HG03196 (cell line): ENCODE results near the gene BTRC.

Experiments used
- ATAC-seq: cut with Tn5 transposase; IDR thresholded peaks from one replicate; pipeline ENCODE4 v1.9.1; 2021; ENCODE audit not compliant: unreplicated experiment

The BTRC gene

DNA sequence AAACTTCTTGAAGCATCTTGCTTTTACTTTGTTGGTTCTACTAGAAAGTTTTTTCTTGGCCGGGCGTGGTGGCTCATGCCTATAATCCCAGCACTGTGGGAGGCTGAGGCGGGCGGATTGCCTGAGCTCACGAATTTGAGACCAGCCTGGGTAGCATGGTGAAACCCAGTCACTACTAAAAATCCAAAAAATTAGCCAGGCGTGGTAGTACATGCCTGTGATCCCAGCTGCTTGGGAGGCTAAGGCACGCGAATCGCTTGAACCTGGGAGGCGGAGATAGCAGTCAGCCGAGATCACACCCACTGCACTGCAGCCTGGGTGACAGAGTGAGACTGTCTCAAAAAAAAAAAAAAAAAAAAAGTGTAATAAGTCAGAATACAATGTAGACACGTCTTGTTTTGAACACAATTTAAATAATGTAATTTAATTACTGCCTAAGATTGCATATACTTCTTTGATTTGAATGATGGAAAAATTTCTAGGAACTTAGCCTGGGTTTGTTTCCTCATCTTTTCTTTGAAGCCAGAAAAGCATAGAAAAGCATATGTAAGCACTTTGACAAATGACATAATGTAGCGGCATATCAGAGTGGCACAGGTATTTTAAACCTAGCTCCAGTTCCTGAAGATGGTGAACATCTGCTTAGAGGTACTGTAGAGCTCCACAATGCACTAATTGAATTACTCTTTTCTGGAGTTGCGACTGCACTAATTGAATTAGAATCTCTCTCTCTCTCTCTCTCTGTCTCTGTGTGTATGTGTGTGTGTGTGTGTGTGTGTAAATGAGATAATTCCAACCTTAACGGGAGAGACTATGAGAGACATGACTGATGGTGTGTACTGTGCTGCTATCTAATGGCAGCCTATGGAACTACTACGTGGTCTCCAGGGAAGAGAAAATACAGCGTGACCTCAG is 87.8 kb downstream of the BTRC start:
- ATAC-seq: no peak

DNA sequence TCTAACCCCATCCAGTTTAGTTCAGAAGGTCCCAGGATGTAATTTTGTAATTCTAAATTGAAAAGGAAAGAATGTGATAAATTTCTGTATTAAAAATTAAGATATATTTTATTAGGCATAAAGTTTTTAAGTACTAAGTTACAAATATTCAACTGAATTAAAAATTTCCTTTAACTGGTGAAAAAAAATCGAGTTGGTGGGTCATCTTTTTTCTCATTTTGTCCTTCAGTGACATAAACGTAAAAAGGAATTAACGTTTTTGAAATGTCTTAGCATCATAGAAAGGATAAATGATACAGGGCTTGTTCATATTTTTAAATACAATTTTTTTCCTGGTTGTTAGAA is 88.5 kb downstream of the BTRC start:
- no peak for ATAC-seq

DNA sequence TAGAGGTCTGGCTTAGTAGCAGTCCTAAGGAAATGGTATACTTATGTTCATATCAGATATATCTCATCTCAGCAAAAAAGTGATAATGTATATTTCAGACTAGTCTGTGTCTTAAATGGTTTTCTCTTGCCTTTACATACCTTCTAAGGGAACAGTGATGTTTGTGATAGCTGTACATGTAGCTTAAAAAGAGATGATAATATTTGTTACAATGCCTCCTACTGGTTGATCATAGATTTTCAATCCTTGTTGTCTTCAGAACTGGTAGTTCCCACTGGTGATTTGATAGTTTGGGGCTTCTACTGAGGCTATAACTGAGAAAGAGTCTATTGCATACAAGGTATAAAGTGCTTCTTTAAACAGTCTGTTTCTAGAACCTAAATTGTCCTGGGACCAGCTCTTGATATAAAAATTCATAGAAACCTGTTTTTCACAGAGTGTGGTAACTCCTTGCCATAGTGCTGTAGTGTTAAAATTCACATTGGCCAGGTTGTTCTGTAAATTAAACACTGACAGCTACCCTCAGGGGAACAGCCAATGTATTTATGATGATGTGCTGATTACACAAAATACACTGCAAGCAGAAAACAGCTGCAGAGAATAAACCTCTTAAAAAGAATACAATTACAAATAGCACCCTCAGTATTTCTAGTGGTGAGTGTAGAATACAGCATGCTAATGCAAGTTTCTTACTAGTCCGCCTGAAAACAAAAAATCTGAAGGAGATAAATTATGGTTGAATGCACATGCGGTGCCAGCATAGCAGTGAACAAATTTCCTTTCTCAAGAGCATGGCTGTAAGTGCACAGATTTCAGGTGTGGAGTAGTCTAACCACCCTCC is 90.3 kb downstream of the BTRC start:
- ATAC-seq: no peak

DNA sequence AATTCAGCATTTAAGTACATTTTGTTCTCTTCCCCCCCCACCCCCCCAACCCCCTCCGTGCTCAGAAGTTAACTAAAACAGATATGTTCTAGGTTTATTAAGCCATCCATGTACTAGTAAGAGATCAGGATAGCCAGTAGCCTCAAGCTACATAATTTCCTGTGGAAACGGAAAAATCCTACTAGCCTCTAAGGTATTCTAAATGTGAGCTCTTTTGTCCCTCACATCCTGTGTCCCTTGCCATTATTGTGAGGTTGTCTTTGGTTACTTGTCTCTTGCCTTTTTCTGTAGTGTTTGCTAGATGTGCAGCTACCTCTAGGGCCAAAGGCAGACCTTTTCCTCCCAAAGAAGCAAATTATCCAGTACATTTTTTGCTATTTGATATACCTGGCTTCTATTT is 92.1 kb downstream of the BTRC start:
- ATAC-seq: no peak

DNA sequence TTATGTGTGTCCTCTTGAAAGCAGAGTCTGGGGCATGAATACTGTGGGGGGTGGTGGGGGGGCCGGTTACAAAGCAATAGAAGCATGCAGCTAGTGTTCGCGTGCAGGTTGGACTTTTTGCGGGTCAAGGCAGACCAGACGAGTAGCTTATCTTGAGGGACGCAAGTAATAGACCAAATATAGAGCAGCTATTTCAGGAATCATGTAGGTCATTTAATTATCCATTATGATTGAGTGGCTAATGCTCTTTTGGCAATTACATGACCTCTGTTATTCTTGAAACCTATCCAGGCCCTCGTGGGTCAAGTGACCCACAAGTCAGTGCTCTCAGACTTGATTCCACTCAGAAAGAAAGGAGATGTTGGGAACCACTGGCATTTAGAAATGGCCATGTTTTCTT is 93.0 kb downstream of the BTRC start:
- ATAC-seq: no peak

DNA sequence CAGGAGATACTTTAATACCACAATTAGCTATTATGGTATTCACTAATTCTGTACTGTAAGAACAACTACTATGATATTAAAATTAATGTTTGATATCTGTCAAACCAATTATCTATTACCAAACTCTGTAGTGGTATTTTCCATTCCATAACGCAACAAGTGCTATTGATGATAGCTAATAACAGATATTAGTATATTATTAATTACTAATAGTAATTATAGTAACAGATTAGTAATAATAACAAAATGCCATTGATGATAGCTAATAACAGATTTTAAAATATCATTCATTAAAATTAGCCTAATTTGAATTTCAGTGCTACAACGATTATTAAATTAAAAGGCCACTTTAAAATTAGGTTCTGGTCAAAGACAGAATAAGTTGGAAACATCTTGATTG is 93.5 kb downstream of the BTRC start:
- no peak for ATAC-seq

DNA sequence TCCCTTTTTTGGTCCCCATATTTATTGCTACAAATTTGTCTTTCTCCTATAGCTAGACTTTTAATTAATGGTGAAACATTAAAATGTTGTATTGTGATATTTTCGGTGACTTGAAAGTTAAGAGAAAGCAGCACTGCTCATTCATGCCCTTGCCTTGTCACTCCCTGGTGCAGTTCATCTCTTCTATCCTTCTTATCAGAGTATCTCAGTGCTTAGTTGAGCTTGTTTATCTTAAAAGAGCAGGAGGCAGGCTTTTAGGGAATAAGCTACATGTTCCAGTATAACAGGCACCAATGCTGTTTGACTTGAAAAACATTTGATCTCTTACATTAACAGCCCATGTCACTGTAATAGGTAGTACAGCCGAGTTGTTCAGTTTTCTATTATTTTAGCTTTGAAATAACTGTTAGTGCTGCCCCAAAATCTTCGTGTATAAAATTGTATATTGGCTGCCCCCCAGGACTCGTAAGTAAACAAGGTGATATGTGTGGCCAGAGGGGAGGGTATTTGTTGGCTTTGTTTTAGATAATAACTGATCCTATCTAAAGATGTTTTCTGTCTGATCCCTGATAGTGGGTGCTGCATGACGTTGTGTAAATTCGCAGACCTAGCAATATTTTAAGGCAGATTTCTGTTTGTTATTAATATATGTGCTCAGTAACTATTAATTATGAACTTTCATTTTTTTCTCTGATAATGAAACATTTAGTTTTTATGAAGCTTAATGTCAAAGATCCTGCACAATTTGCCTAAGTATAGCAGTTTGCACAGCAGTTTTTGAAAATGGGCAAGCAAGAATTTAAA is 96.5 kb downstream of the BTRC start:
- no peak for ATAC-seq

DNA sequence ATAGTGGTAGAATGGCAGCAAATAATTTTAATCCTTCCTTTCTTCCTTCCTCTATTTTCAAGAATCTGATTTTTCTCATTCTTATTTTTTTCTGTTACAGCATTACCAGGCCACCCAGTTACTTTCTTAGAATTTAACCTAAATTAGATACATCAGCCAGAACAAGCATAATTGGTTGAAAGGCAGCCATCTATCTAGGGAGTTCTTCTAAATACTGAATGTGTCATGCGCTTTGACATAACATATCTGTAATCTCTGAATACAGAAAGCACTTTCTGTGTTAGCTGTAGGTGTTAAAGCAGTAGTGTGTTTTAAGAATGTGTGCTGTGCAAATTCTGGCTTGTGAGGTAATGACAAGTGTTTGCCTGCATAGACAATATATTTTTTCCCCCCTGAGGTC is 97.3 kb downstream of the BTRC start:
- no peak for ATAC-seq

DNA sequence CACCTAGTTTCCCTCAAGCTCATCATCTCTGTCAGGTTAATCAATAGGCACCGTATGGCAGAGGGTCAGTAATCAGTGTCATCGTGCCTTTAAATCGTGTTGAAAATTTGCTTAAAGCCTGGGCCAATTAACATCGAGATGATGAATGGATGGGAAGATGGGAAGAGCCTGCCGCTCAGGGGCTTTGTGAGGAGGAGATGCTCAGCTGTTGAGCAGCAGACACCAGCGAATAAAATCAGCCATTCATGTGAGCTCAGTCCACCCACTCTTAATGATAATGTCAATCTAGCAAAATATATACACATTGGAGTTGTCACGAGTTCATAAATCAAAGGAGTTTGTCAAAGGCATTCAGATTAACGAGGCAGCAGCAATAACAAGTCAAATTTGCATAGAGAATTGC is 97.7 kb downstream of the BTRC start:
- ATAC-seq: no peak

DNA sequence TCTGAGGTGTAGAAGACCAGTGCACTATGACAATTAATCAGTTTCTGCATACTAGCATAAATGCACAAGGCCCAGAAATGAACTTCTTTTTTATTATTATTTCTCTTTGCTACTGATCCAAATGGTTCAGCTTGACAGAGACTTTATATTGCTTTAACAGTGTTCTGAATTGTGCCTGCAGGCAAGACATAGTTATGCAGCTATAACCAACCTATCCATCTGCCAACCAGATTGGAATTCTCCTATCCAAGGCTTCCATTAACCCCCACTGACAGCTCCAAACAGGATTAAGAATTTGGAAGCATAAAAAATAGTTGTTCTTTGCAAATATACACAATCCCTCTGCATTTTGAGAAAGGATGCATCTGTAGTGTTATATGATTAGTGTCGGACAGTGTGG is 98.2 kb downstream of the BTRC start:
- no peak for ATAC-seq

DNA sequence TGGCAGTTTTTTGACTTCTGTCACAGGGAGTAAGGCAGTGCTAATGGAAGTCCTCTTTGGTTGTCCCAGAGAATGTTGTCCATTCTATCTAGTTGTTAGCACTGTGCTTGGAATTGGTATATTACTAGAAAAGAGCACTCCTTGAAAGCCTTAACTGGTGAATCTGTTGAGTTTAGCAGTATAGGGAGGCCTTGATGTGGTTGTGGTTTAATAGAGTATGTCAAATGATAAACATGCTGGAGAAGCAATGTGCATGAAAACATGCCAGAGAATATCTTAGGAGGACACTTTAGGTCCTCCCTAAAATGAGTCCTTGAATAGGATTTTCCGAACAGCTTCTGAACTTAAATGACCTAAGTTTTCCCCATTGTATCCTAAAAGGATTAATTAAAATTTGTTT is 98.6 kb downstream of the BTRC start:
- no peak for ATAC-seq

DNA sequence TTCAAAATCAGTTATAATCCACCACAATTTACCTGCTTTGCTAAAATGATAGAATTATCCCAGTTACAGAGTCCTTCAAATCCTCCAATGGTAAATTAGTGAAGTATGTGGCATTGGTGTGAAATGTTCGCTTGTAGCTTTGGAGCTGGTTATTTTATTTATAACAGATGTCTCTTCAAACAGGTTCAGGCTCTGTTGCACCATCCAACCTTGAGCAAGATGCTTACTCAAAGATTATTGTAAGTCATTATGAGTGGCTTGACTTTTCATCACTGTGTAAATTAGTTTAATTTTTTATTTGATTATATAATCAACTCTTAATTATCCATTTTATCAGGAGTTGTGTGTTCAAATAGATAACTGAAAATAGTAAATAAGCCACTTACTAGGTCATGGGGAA is 99.4 kb downstream of the BTRC start:
- no peak for ATAC-seq

DNA sequence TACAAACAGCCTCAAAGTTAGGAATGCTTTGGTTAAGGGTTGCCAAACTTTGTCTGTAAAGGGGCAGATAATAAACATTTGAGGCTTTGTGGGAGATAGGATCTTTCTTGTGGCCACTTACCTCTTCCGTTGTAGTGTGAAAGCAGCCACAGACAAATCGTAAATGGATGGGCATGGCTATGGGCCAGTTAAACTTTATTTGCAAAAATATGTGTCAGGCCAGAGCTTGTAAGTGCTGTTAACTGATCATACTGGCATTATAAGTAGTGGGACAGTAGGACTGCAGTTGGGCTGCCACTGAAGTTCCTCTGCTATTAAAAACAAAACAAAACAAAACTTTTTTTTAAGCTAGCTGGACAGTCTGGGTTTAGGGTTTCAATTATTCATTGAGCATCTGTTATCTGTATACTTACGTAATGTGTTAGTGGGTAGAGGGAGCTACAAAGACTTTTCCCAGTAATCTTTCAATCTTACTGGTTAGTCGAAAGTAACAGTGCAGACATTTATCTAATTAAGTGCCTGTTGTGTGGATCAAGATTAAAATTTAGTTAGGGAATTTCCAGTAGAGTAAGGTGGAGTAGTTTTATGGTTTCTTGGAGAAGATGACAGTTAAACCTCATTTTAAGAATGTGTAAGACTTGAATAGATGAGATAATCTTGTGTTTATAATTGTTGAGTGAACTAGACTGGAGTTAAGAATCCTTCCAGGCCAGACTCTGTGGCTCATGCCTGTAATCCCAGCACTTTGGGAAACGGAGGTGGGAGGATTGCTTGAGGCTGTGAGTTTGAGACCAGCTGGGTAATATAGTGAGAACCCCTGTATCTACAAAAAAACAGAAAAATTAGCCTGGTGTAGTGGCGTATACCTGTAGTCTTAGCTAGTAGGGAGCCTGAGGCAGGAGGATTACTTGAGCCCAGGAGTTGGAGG is 100.1 kb downstream of the BTRC start:
- no peak for ATAC-seq

DNA sequence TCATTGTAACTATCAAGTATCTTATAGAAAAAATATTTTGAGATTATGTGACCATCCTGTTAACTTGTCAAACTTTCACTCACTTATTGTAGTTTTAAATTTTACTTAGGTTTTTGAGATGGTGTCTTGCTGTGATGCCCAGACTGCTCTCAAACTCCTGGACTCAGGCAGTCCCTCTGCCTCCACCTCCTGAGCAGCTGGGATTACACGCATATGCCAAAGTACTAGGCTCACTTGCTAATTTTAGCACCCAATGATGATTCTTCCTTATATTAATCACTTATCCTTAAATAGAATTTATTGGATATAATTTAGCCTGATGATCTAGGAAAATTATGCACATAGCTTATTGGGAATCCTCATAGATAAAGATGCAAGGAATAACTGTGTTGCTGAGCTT is 104.9 kb downstream of the BTRC start:
- ATAC-seq: no peak

DNA sequence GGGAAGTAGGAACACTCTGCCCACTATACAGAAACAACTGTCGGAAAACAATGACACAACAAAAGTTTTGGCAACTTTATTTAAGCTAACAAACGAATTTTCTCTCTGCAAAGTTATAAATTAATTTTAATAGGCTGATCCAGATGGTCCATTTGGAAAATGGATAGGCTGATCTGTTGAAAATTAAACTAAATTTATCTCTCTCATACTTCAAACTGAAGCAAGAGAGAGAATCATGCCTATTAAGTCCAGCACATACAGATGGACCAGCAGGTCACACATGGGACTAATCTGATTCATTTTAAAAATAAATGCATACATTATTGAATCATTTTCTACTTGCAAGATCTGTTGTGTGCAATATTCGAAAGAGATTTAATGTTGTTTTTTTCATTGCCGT is 110.1 kb downstream of the BTRC start:
- no peak for ATAC-seq

DNA sequence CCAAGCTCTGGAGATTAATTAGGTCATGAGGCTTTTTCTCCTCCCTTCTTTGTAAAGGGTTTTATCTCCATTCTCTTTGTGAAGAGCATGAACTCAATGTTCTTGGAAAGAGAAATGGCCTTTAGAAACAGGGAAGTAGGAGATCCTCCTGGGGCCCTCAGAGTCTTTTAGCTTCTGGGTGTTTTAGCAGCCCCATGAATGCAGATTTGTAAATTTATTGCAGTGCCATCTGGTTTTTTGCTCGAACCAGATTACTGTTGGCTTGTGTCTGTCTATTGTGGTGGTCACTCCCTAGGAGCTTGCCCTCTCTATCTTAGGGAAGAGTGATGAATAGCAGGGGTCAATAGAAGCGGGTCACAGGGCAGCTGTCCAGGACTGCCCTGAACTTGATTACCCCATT is 110.6 kb downstream of the BTRC start:
- no peak for ATAC-seq

DNA sequence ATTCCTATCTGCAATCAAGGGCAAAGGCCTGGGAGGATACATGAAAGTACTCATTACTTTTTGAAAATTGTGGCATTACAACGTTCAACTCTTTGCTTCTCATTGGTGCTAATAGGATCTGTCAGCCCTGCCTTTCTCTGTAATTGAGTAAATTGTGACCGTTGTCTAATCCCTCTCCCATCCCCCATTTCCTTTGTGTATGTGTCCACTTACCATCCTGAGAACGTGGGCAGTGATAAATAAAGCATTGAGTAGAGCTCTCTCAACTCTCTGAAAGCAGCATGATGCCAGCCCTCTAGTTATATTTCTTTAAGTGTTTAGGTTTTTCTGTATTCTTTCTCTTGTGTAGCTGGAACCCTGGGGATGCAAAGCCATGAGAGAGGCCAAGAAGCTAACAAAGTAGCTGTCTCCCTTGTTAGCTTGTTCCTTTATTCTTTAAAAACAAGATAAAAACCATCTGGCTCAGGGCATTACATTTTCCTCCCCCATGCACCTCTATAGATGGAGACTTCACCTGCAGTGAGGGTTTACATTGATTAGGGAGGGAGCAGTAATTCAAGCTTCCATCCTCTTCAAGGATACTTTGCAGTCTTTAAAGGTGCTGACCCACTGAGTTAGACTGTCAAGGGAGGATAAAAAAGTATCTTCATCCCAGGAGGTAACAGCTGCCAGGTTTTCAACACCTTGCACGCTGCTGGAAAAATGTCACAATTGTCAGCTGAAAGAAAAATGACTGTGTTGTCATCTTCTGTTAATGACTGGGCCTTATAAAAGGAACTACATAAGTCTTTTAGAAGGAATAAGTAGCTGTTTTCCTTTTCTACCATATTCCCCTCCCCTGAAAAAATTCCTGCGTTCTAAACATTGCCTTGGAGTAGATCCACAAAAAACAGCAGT is 112.3 kb downstream of the BTRC start:
- no peak for ATAC-seq

DNA sequence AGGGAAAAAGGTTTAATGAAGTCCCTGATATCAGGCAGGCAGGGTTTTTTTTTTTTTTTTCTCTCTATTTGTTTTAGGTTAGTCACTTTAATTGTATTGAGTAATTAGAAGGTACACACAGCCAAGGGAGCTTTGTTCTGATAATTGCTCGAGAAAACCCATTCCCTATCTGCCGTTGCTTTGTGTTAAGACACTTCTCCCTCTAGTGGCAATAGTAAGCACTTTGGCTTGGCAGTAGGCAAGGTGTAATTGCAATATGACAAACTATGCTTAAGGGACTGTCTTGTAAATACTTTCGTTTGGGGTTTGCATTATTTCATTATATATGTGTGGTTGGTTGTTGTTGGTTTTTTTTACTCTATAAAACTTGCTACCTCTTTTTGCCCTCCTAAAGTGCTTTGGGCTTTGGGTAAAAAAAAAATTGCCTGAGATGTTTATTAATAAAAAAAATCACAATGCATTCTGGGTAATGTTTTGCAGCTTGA is 113.4 kb downstream of the BTRC start:
- ATAC-seq: peak; percentile 58

DNA sequence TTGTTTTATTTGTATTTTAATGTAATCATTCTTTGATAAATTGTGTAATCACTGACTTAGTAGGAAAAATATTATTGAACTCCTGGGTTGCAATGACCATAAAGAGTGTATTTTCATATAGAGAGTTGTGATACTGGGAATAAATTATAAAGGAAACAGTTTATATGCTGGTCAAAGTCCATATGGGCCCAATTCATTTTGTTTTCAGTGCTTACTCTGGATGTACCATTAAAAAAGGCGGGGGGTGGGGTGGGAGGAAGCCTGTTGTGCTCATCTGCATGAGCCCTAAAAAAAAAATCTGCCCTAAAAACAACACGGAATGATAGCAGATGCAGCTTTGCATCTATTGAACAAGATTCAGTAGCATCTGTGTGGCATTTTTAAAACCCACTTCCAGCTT is 114.2 kb downstream of the BTRC start:
- ATAC-seq: no peak
